Kidney epithelial cell (primary cell): ENCODE measurements around the gene NT5DC3. TPM values are rescaled to one million over a fixed set of nuclear protein-coding genes. Genes with fewer than 3 reads are reported as not detected.

Experiments used
- DNase-seq: peaks from one replicate; pipeline ENCODE4 v3.0.0-alpha.2; 2010; ENCODE audit warnings: low read depth
- H3K27me3 ChIP-seq: 2 replicates; pipeline ENCODE4 v1.6.0; 2011; ENCODE audit warnings: low read length; ENCODE audit not compliant: control insufficient read depth, insufficient read depth
- H3K36me3 ChIP-seq: 2 replicates; pipeline ENCODE4 v1.5.1; 2011; ENCODE audit warnings: low read length; ENCODE audit not compliant: control insufficient read depth, insufficient read depth
- H3K4me3 ChIP-seq: 2 replicates; pipeline ENCODE4 v1.5.1; 2011; ENCODE audit warnings: low read depth, mild to moderate bottlenecking, control low read depth, low read length
- CTCF ChIP-seq: IDR thresholded peaks from 2 replicates; pipeline ENCODE4 v1.5.1; 2011; ENCODE audit warnings: mild to moderate bottlenecking, moderate library complexity, low read length, control low read depth, inconsistent platforms; ENCODE audit not compliant: insufficient read depth, poor library complexity, severe bottlenecking
- total RNA-seq: library from RNA; depleted of rRNA; stranded (reverse); fragments of >200 nt; gene quantifications from 2 replicates; pipeline ENCODE4 v1.2.3, GENCODE V29; 2015

Gene NT5DC3
- total RNA-seq, 1 donor from 2014 or later = 17.0 TPM

GRCh38 chr12:103785243-103786031 lies 55.6 kb downstream of the NT5DC3 start:
- no peaks in the 10 kb centered on the region for H3K27me3 ChIP-seq
- no peaks in the 10 kb centered on the region for H3K36me3 ChIP-seq
- no peak overlapping the region for H3K4me3 ChIP-seq
- DNase-seq = no peak
- no peak for TF ChIP-seq CTCF

GRCh38 chr12:103783744-103784664 lies 57.0 kb downstream of the NT5DC3 start:
- no peak for DNase-seq
- peak; percentile 18 for TF ChIP-seq CTCF
- Histone ChIP-seq H3K4me3 (no peak overlapping the region), H3K36me3 (peaks cover 1% of the 10 kb centered on the region), H3K27me3 (no peaks in the 10 kb centered on the region)

GRCh38 chr12:103782399-103782798 lies 58.6 kb downstream of the NT5DC3 start:
- Histone ChIP-seq H3K36me3 (peaks cover 1% of the 10 kb centered on the region), H3K27me3 (no peaks in the 10 kb centered on the region), H3K4me3 (no peak overlapping the region)
- no peak for TF ChIP-seq CTCF
- no peak for DNase-seq

- TF ChIP-seq CTCF = no peak
- H3K36me3 ChIP-seq = peaks cover 1% of the 10 kb centered on the region
Measured at GRCh38 chr12:103780992-103781391, 60.0 kb downstream of the NT5DC3 start.

GRCh38 chr12:103780093-103780440 lies 61.0 kb downstream of the NT5DC3 start:
- no peak for DNase-seq
- TF ChIP-seq CTCF = no peak
- Histone ChIP-seq H3K36me3 (peaks cover 1% of the 10 kb centered on the region), H3K4me3 (no peak overlapping the region), H3K27me3 (no peaks in the 10 kb centered on the region)

More at GRCh38 chr12:103780992-103781391, 60.0 kb downstream of the NT5DC3 start:
- no peak overlapping the region for H3K4me3 ChIP-seq
- no peak for DNase-seq
- no peaks in the 10 kb centered on the region for H3K27me3 ChIP-seq
